GM18499 (cell line): ENCODE measurements around the gene EBF4.

Source experiments
- ATAC-seq: cut with Tn5 transposase; IDR thresholded peaks from one replicate; pipeline ENCODE4 v1.9.1; 2021; ENCODE audit warnings: moderate number of reproducible peaks; ENCODE audit not compliant: insufficient read depth, unreplicated experiment

EBF4 gene

DNA sequence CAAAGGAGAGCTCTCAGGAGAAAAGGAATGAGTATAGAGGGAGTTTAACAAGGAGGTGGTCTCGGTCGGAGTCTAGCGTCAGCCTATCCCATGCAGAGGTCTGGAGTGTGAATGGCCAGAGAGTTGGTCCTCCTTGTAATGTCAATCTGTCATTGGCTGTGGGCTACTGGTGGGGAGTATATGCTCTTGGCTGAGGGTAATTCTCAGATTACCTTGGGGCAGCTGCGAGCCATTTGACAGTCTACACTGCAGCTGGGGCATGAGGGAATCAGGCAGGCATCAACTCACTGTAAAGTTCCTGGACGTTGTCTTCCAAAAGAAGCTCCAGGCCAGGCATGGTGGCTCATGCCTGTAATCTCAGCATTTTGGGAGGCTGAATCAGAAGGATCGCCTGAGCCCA is 48.1 kb downstream of the EBF4 start:
- no peak for ATAC-seq

GRCh38 chr20:2741463-2741862 is 48.9 kb downstream of the EBF4 start:
- no peak for ATAC-seq

GRCh38 chr20:2741881-2742280 is 49.3 kb downstream of the EBF4 start:
- no peak for ATAC-seq

GRCh38 chr20:2742431-2742830 is 49.9 kb downstream of the EBF4 start:
- no peak for ATAC-seq

DNA sequence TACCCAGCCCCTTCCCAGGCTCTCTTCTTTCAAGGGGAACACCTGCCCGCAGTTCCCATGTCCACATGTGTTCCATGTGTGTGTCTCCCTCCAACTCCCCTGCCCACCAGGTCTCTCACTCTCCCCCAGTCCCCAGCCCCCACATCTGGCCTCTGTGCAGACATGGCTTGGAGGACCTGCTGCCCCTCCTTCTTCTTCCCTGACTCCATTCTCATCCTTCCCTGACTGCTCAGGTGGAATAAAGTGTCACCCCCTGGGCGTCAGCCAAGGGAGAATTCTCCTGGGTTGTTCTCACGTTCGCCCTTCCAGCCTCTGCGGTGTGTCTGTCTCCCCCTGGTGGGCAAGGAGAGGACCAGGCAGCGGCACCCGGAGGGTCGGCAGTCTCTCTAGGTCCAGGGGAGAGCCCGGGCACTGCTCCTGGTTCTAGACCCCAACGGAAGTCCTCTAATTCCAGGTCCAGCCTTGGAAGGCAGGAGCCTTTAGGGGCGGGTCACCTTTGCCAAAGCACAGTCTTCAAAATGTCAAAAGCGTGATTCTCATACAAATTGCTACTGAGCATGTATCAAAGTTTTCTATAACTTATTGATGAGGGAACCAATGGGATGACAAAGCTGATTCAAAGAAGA is 50.5 kb downstream of the EBF4 start:
- no peak for ATAC-seq

DNA sequence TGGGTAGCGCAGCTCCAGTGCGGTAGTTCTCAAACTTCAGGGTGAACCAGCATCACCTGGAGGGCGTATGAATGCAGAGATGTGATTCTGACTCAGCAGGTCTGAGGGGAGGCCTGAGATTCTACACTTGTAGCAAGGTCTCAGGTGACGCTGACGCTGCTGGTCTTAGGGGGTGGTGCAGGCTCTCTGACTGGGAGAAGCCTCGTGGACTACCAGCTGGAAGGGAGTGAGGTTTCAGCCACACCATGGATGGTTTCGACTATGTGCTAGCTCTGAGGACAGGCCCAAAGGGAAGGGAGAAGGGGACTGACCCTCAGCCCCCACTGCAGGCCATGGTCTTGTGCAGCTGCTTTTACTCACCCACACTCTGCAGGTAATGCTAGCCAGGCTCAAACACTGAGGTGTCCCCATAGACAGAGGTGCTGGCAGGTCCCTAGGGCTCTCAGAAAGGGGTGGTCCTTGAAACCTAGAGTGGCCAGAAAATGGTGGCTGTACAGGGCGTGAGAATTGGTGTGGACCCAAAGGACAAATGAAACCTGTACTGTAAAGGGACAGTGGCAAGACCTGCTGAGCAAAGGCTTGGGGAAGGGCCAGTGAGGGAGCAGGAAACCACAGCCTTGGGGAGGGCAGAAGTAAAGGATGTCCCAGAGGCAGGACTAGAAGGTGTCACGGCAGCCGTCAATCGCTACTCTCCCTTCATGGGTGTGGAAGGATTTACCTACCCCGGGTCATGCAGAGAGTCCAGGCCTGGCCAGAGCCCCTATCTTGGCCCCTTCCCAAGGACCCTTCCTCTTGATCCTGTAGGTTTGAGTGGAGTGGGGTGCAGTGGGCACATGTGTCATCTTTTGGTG is 52.7 kb downstream of the EBF4 start:
- ATAC-seq: no peak

DNA sequence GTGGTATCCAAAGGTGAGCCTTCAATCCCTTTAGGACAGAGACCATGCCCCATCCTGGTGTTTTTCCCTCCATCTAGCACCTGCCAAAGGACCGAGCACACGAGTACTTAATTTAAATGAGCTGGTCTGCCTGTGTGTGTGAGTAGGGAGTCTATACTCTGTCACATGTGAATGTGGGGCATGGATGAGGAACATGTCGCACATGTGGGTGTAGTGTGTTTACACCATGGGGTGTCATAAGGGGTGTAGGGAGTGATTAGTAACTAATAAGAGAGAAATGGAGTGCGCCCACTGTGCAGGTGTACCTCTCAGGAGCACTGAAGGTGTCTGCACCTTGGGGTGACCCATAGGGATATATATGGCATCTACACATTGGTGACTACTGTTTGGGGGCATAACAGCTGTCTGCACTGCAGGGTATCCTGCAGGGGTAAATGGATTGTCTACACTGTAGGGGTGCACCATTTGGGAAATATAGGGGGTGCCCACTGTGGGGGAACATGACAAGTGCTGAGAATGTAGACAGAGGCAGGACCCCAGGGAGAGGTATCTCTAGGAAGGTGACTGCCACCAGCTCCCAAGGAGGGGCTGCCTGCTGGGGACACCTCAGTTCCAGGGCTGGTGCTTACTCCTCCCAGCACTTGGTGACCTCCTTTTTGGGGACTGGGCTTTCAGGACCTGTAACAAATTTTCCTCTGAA is 53.5 kb downstream of the EBF4 start:
- no peak for ATAC-seq

- no peak for ATAC-seq
These were observed 54.2 kb downstream of the EBF4 start for GRCh38 chr20:2746636-2747265.

GRCh38 chr20:2747676-2748235 is 55.2 kb downstream of the EBF4 start:
- no peak for ATAC-seq

DNA sequence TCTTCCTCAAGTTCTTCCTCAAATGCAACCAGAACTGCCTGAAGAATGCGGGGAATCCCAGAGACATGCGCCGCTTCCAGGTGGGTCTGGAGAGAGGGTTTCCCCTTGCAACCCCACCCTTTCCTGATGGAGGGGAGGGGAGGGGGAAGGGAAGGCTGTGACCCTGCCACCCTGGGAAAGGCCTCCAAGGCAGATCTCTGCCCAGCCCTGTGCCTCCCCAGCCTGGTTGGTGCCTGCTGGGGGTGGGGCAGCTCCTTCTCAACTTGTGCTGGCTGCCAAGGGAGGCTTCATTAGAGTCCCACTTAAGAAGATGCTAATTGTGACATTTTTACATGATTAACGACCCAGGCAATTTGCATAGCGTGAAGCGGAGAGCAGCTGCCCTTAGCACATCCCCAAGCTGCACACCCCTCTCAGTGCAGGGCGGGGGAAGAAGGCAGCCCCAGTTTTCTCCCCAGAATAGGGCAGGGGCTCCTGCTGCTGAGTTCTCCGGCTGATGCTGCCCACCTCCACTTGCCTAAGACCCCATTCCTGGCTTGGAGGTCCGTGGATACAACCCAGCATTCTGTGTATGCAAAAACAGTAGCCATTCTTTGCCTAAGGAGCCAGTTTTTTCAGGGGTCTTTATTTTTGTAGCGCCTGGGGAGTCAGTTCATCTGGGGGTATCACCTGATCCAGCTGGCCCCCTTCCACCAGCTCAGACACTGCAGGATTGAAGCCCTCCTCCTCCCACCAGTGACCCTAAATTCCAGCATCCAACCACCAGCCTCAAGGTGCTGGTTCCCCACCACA is 56.2 kb downstream of the EBF4 start:
- no peak for ATAC-seq

GRCh38 chr20:2749343-2749950 is 56.9 kb downstream of the EBF4 start:
- ATAC-seq: no peak

- ATAC-seq: no peak
These were observed 57.4 kb downstream of the EBF4 start for GRCh38 chr20:2749951-2750490.

GRCh38 chr20:2750491-2751251 is 58.1 kb downstream of the EBF4 start:
- no peak for ATAC-seq

DNA sequence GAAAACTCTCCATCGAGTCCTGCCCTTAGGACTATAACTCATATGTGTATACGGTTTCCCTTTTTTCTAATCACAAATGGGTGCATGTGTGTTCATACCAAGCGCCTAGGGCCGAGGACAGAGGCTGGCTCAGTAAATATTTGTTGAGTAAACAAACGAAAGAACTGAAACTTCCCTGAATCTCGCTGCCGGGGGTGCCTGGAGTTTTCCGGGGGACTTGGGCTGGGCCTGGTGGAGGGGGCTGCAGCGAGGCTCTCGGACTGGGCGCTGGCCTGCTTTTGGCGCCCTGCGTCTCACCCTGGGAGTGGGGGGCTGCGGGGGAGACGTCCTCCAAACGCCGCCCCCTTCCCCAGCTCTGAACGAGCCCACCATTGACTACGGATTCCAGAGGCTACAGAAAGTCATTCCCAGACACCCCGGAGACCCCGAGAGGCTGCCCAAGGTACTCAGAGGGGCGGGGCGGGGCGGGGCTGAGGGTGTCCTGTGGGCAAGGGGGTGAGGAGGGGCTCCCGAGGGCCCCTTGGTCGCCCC is 58.8 kb downstream of the EBF4 start:
- ATAC-seq: no peak

DNA sequence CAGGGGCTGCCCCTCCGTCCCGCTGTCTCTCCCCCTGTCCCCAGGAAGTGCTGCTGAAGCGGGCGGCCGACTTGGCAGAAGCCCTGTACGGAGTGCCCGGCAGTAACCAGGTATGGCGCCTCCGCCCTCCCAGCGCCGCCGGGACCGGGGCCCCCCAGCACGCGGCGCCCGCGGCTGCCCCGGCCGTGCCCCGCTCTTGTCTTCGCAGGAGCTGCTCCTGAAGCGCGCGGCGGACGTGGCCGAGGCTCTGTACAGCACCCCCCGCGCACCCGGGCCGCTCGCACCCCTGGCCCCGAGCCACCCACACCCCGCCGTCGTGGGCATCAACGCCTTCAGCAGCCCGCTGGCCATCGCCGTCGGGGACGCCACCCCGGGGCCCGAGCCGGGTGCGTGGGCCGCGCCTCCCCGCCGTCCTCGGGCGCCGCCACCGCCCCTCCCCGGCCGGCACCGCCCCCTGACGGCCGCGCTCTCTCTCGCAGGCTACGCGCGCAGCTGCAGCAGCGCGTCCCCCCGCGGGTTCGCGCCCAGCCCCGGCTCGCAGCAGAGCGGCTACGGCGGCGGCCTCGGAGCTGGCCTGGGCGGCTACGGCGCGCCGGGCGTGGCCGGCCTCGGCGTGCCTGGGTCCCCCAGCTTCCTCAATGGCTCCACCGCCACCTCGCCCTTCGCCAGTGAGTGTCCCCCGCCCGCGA is 59.4 kb downstream of the EBF4 start:
- no peak for ATAC-seq

DNA sequence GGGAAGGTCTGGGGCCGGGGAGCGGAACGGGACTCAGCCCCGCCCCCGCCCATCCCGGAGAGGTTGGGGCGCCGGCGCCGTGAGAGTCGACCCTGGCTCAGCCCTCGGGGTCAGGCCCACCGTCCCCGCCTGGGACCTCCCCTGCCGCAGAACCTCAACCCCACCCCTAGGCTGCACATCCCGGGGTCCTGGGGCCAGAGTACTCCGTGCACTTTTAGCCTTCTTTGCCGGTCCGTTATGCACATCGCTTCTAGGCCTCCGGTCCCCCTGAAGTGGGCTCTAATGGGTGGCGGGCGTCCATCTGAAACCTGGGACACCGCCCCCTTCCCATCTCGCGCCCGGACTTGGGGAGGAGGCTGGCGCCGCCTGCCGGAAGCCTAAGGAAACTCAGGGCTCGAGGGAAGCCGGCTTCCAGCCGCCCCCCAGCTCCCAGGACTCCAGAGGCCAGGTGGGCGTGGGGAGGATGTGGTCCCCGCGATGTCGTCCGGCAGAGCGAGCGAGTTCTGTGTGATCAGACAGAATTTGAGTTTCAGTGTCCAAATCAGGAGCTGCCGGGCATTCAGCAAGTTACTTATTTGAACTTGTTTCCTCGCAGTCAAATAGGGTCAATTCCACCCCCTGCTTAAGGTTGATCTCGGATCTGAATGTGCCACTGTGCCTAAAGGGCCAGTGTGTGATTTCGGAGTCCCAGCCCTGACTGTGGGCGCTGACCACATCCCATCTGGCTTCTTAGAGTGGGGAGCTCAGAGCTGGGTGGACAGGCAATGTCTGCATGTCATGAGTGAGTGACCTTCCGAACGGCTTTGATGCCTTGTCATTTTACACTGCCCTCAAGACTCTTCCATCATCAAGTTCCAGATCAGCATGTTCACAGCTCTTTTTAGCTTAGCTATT is 60.2 kb downstream of the EBF4 start:
- ATAC-seq: no peak
